Thoracic aorta (tissue), 2 donors: Measurements from ENCODE around the gene FAM111A. TPM values are rescaled to one million over a fixed set of nuclear protein-coding genes. Genes with fewer than 3 reads are reported as not detected.

ENCODE experiments used
- ATAC-seq: fragments of 150-250 bp; one replicate; pipeline ENCODE4 v1.8.0; 2017; ENCODE audit warnings: low read depth; ENCODE audit not compliant: insufficient number of reproducible peaks, low FRiP score
- DNase-seq: peaks from one replicate; pipeline ENCODE4 v3.0.0-alpha.2; 2020; ENCODE audit warnings: low spot score
- H3K27ac ChIP-seq, 2 donors: fragments of 200-600 bp; sonication (generic); 1 replicate in 1 of 2; 2 replicates in 1 of 2; pipeline ENCODE4 v1.5.1; 2016; ENCODE audit warnings: mild to moderate bottlenecking in 2 of 2, moderate library complexity in 2 of 2
- H3K27me3 ChIP-seq: fragments of 200-600 bp; sonication (generic); replicated peaks from 2 replicates; pipeline ENCODE4 v1.6.0; 2016; ENCODE audit warnings: mild to moderate bottlenecking; ENCODE audit not compliant: insufficient read depth
- H3K36me3 ChIP-seq: fragments of 200-600 bp; sonication (generic); one replicate; pipeline ENCODE4 v1.5.1; 2016
- H3K4me1 ChIP-seq, 2 donors: fragments of 200-600 bp; sonication (generic); 1 replicate in 1 of 2; 2 replicates in 1 of 2; pipeline versions ENCODE4 v1.5.1 to v1.6.0; 2016; ENCODE audit warnings: low read depth in 2 of 2, mild to moderate bottlenecking in 1 of 2; ENCODE audit not compliant: control insufficient read depth in 1 of 2
- H3K4me3 ChIP-seq: fragments of 200-600 bp; sonication (generic); 2 replicates; pipeline ENCODE4 v1.5.1; 2016; ENCODE audit warnings: mild to moderate bottlenecking
- H3K9me3 ChIP-seq: fragments of 200-600 bp; sonication (generic); 2 replicates; pipeline ENCODE4 v1.5.1; 2016
- CTCF ChIP-seq: fragments of 200-600 bp; sonication (generic); IDR thresholded peaks from one replicate; pipeline ENCODE4 v1.5.1; 2019; ENCODE audit warnings: antibody characterized with exemption
- total RNA-seq, 2 donors: library from RNA; depleted of rRNA; stranded (reverse); fragments of >200 nt; gene quantifications; one replicate each; pipeline versions ENCODE4 v1.1.0 to v1.2.3, GENCODE V29; 2016

The FAM111A gene
- total RNA-seq, 2 donors from 2014 or later, result 23.6 to 35.6 TPM

- no peak for TF ChIP-seq CTCF
- no peak overlapping the region for H3K4me3 ChIP-seq
- H3K27me3 ChIP-seq, result no peaks in the 10 kb centered on the region
- H3K36me3 ChIP-seq, result peaks cover 3% of the 10 kb centered on the region
- no peak overlapping the region for H3K27ac ChIP-seq
- no peak for DNase-seq
- no peaks in the 10 kb centered on the region for H3K9me3 ChIP-seq
- H3K4me1 ChIP-seq, result no peaks in the 10 kb centered on the region
- ATAC-seq, result no peak
These were observed 48.4 kb downstream of the FAM111A start for GRCh38 chr11:59191095-59191494.

GRCh38 chr11:59191890-59192289, 49.2 kb downstream of the FAM111A start:
- Histone ChIP-seq H3K27ac (no peak overlapping the region), H3K36me3 (peaks cover 3% of the 10 kb centered on the region), H3K9me3 (no peaks in the 10 kb centered on the region), H3K27me3 (no peaks in the 10 kb centered on the region), H3K4me3 (no peak overlapping the region), H3K4me1 (no peaks in the 10 kb centered on the region)
- no peak for DNase-seq
- ATAC-seq, result no peak
- no peak for TF ChIP-seq CTCF

GRCh38 chr11:59192446-59193020, 49.9 kb downstream of the FAM111A start:
- no peak for ATAC-seq
- Histone ChIP-seq H3K9me3 (no peaks in the 10 kb centered on the region), H3K27ac (no peak overlapping the region), H3K36me3 (peaks cover 3% of the 10 kb centered on the region), H3K4me3 (no peak overlapping the region), H3K4me1 (peaks cover 0 to 1% of the 10 kb centered on the region in 2 donors), H3K27me3 (no peaks in the 10 kb centered on the region)
- no peak for TF ChIP-seq CTCF
- no peak for DNase-seq

- H3K4me1 ChIP-seq, result peaks cover 3 to 10% of the 10 kb centered on the region in 2 donors
- no peaks in the 10 kb centered on the region for H3K27me3 ChIP-seq
- ATAC-seq, result no peak
- H3K4me3 ChIP-seq, result no peak overlapping the region
- H3K27ac ChIP-seq, result no peak overlapping the region
- H3K9me3 ChIP-seq, result no peaks in the 10 kb centered on the region
- peaks cover 3% of the 10 kb centered on the region for H3K36me3 ChIP-seq
- no peak for TF ChIP-seq CTCF
- DNase-seq, result no peak
These were observed 51.0 kb downstream of the FAM111A start for GRCh38 chr11:59193587-59194130.

GRCh38 chr11:59195586-59195985, 52.9 kb downstream of the FAM111A start:
- H3K4me1 ChIP-seq, result peaks cover 3 to 27% of the 10 kb centered on the region in 2 donors
- no peak for TF ChIP-seq CTCF
- no peak overlapping the region for H3K27ac ChIP-seq
- no peaks in the 10 kb centered on the region for H3K9me3 ChIP-seq
- H3K4me3 ChIP-seq, result no peak overlapping the region
- ATAC-seq (no peak), DNase-seq (no peak)
- no peaks in the 10 kb centered on the region for H3K36me3 ChIP-seq
- H3K27me3 ChIP-seq, result no peaks in the 10 kb centered on the region
